GM23338 (cell line): ENCODE results near the gene SREK1IP1. TPM values are rescaled to one million over a fixed set of nuclear protein-coding genes. Genes with fewer than 3 reads are reported as not detected.

Experiments used
- ATAC-seq: fragments of 200-7000 bp; cut with Tn5 transposase; 3 replicates; pipeline ENCODE4 v1.9.1; 2020
- DNase-seq: peaks from one replicate; pipeline ENCODE4 v3.0.0-alpha.2; 2015; ENCODE audit warnings: low spot score
- H2AFZ ChIP-seq: fragments of 200-600 bp; sonication (generic); 2 replicates; pipeline ENCODE4 v1.8.0; 2016; ENCODE audit warnings: antibody characterized with exemption, mild to moderate bottlenecking, moderate library complexity
- H3F3A ChIP-seq: fragments of 200-600 bp; sonication (generic); replicated peaks from 2 replicates; pipeline ENCODE4 v1.8.0; 2017; ENCODE audit warnings: antibody characterized with exemption, mixed run types, low read depth
- H3K27ac ChIP-seq: fragments of 200-600 bp; sonication (generic); 2 replicates; pipeline ENCODE4 v1.6.1; 2016; ENCODE audit warnings: low read depth
- H3K27me3 ChIP-seq: fragments of 200-600 bp; sonication (generic); 2 replicates; pipeline ENCODE4 v1.8.0; 2016; ENCODE audit warnings: mild to moderate bottlenecking, mixed run types, moderate library complexity; ENCODE audit not compliant: insufficient read depth
- H3K36me3 ChIP-seq: fragments of 200-600 bp; sonication (generic); 2 replicates; pipeline ENCODE4 v1.8.0; 2016; ENCODE audit warnings: mild to moderate bottlenecking; ENCODE audit not compliant: insufficient read depth
- H3K4me1 ChIP-seq: fragments of 200-600 bp; sonication (generic); 2 replicates; pipeline ENCODE4 v1.8.0; 2016; ENCODE audit warnings: mild to moderate bottlenecking, moderate library complexity; ENCODE audit not compliant: insufficient read depth
- H3K4me2 ChIP-seq: fragments of 200-600 bp; sonication (generic); 2 replicates; pipeline ENCODE4 v1.7.1; 2017; ENCODE audit warnings: mixed run types
- H3K4me3 ChIP-seq: fragments of 200-600 bp; sonication (generic); 2 replicates; pipeline ENCODE4 v1.6.1; 2016; ENCODE audit warnings: mixed run types
- H3K79me2 ChIP-seq: fragments of 200-600 bp; sonication (generic); replicated peaks from 2 replicates; pipeline ENCODE4 v1.8.0; 2017; ENCODE audit warnings: mild to moderate bottlenecking; ENCODE audit not compliant: insufficient read depth
- H3K9me2 ChIP-seq: fragments of 200-600 bp; sonication (generic); 2 replicates; pipeline ENCODE4 v1.8.0; 2017; ENCODE audit not compliant: insufficient read depth
- H4K20me1 ChIP-seq: fragments of 200-600 bp; sonication (generic); replicated peaks from 2 replicates; pipeline ENCODE4 v1.8.0; 2017; ENCODE audit warnings: mild to moderate bottlenecking; ENCODE audit not compliant: insufficient read depth
- H3K27ac Mint-ChIP-seq: 2 replicates; pipeline ENCODE4 v1.8.0; 2020; ENCODE audit warnings: inconsistent platforms, mild to moderate bottlenecking, moderate library complexity, mixed read lengths
- H3K27me3 Mint-ChIP-seq: 3 replicates; pipeline ENCODE4 v1.8.0; 2022; ENCODE audit warnings: low read depth, mild to moderate bottlenecking, moderate library complexity, mixed read lengths, inconsistent platforms; ENCODE audit not compliant: insufficient read depth, poor library complexity
- H3K36me3 Mint-ChIP-seq: 3 replicates; pipeline ENCODE4 v1.8.0; 2021; ENCODE audit warnings: low read depth, mild to moderate bottlenecking, inconsistent platforms, moderate library complexity, mixed read lengths
- H3K4me1 Mint-ChIP-seq: 3 replicates; pipeline ENCODE4 v1.8.0; 2020; ENCODE audit warnings: mild to moderate bottlenecking, inconsistent platforms, mixed read lengths
- H3K4me3 Mint-ChIP-seq: 3 replicates; pipeline ENCODE4 v1.8.0; 2021; ENCODE audit warnings: moderate library complexity, mild to moderate bottlenecking, inconsistent platforms, mixed read lengths
- H3K9me3 Mint-ChIP-seq: 3 replicates; pipeline ENCODE4 v1.8.0; 2020; ENCODE audit warnings: moderate library complexity, mild to moderate bottlenecking, inconsistent platforms, mixed read lengths
- CREB1 ChIP-seq: fragments of 250-450 bp; sonication (Bioruptor Pico); IDR thresholded peaks from 2 replicates; pipeline ENCODE4 v1.5.0; 2020; ENCODE audit warnings: low read depth, mild to moderate bottlenecking, moderate library complexity
- EZH2 ChIP-seq: fragments of 200-600 bp; sonication (generic); IDR thresholded peaks from one replicate; pipeline ENCODE4 v1.8.0; 2017; ENCODE audit warnings: antibody characterized with exemption, mild to moderate bottlenecking, low read depth; ENCODE audit not compliant: unreplicated experiment
- EZH2phosphoT487 ChIP-seq: fragments of 200-600 bp; sonication (generic); IDR thresholded peaks from one replicate; pipeline ENCODE4 v1.8.1; 2018; ENCODE audit warnings: antibody characterized with exemption; ENCODE audit not compliant: unreplicated experiment
- JUNB ChIP-seq: IDR thresholded peaks from one replicate; pipeline ENCODE4 v1.6.1; 2016; ENCODE audit warnings: antibody characterized with exemption; ENCODE audit not compliant: unreplicated experiment
- NANOG ChIP-seq: IDR thresholded peaks from 2 replicates; pipeline ENCODE4 v1.6.1; 2016; ENCODE audit warnings: antibody characterized with exemption, borderline replicate concordance
- POLR2AphosphoS5 ChIP-seq: IDR thresholded peaks from 2 replicates; pipeline ENCODE4 v1.6.1; 2016; ENCODE audit warnings: antibody characterized with exemption, low read depth
- STAT1 ChIP-seq: IDR thresholded peaks from one replicate; pipeline ENCODE4 v1.6.1; 2016; ENCODE audit warnings: antibody characterized with exemption; ENCODE audit not compliant: unreplicated experiment
- ZNF114 ChIP-seq: fragments of 250-450 bp; sonication (Bioruptor Pico); IDR thresholded peaks from 2 replicates; pipeline ENCODE4 v1.5.0; 2020; ENCODE audit warnings: mild to moderate bottlenecking, moderate library complexity
- ZNF331 ChIP-seq: fragments of 250-450 bp; sonication (Bioruptor Pico); IDR thresholded peaks from 2 replicates; pipeline ENCODE4 v1.5.0; 2020; ENCODE audit warnings: low read depth, mild to moderate bottlenecking, moderate library complexity
- polyA plus RNA-seq: library from polyadenylated mRNA; unstranded; fragments of >200 nt; fragmentation: Nextera tagmentation; extraction: Ambion mirVana; gene quantifications from 2 replicates; pipeline ENCODE4 v1.2.1, GENCODE V29; 2016
- total RNA-seq: library from RNA; depleted of rRNA; stranded (reverse); fragments of >200 nt; shearing (Covaris generic); gene quantifications from 2 replicates; pipeline ENCODE4 v1.2.3, GENCODE V29; 2014
- TF ChIP-seq, protein P1 (sequence below): fragments of 250-450 bp; sonication (Bioruptor Pico); IDR thresholded peaks from 2 replicates; pipeline ENCODE4 v1.5.0; 2020; ENCODE audit warnings: mild to moderate bottlenecking, moderate library complexity
- TF ChIP-seq, protein P2 (sequence below), 2 experiments: fragments of 200-600 bp in 1 of 2; sonication (generic) in 1 of 2; conservative IDR thresholded peaks; 2 replicates each; pipeline versions ENCODE4 v1.5.1 to v1.6.1; 2016 to 2017; ENCODE audit warnings: antibody characterized with exemption in 2 of 2, low read depth in 2 of 2, mild to moderate bottlenecking in 2 of 2, moderate library complexity in 1 of 2
- TF ChIP-seq, protein P3 (sequence below): IDR thresholded peaks from 2 replicates; pipeline ENCODE4 v1.6.1; 2016; ENCODE audit warnings: antibody characterized with exemption
- TF ChIP-seq, protein P4 (sequence below): IDR thresholded peaks from one replicate; pipeline ENCODE4 v1.6.1; 2018; ENCODE audit warnings: antibody characterized with exemption; ENCODE audit not compliant: unreplicated experiment

Gene SREK1IP1
- total and polyA plus RNA-seq, 2 experiments from 2014 or later: 16.7 to 137 TPM

DNA sequence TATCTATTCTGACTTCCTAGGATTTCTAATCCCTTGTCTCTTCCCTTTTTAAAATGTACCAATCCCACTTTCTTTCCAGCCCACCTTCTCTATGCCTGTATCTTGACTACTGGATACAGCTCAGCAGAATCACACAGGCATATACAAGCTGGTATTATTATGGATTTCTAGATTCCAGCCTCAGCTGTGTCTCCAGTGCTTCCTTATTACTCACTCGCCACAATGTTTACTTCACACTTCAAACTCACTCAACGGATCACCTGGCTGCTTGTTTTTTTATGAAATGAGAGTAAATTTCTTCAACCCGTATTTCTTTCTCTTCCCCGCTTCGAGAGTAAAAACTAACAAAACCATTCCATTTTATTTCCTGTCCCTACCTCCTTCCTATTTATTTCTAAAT is 39.0 kb upstream of the SREK1IP1 start:
- no peaks in the 10 kb centered on the region for H3K9me3 Mint-ChIP-seq
- H3K27ac Mint-ChIP-seq: peak overlapping the region; percentile 45
- Histone ChIP-seq H3K36me3 (no peaks in the 10 kb centered on the region; the same call in 1 of the 2 replicates), H3K4me2 (no peak overlapping the region), H3K79me2 (no peaks in the 10 kb centered on the region), H4K20me1 (no peaks in the 10 kb centered on the region), H3K27me3 (no peaks in the 10 kb centered on the region), H3F3A (no peaks in the 10 kb centered on the region), H3K27ac (0 out of 2 replicates have a peak overlapping the region, but pooled peaks have one; percentile 4), H3K4me3 (no peak overlapping the region), H2AFZ (no peak overlapping the region), H3K4me1 (no peaks in the 10 kb centered on the region), H3K9me2 (no peaks in the 10 kb centered on the region)
- H3K4me1 Mint-ChIP-seq: no peaks in the 10 kb centered on the region; the same call in 2 of the 3 replicates
- ATAC-seq: no peak
- no peaks in the 10 kb centered on the region for H3K36me3 Mint-ChIP-seq
- TF ChIP-seq STAT1 (no peak), NANOG (no peak), EZH2phosphoT487 (no peak), POLR2AphosphoS5 (no peak), EZH2 (no peak), ZNF331 (CRISPR knock-in tag) (no peak), JUNB (no peak), ZNF114 (no peak), CREB1 (no peak)
- TF ChIP-seq, protein P1, sequence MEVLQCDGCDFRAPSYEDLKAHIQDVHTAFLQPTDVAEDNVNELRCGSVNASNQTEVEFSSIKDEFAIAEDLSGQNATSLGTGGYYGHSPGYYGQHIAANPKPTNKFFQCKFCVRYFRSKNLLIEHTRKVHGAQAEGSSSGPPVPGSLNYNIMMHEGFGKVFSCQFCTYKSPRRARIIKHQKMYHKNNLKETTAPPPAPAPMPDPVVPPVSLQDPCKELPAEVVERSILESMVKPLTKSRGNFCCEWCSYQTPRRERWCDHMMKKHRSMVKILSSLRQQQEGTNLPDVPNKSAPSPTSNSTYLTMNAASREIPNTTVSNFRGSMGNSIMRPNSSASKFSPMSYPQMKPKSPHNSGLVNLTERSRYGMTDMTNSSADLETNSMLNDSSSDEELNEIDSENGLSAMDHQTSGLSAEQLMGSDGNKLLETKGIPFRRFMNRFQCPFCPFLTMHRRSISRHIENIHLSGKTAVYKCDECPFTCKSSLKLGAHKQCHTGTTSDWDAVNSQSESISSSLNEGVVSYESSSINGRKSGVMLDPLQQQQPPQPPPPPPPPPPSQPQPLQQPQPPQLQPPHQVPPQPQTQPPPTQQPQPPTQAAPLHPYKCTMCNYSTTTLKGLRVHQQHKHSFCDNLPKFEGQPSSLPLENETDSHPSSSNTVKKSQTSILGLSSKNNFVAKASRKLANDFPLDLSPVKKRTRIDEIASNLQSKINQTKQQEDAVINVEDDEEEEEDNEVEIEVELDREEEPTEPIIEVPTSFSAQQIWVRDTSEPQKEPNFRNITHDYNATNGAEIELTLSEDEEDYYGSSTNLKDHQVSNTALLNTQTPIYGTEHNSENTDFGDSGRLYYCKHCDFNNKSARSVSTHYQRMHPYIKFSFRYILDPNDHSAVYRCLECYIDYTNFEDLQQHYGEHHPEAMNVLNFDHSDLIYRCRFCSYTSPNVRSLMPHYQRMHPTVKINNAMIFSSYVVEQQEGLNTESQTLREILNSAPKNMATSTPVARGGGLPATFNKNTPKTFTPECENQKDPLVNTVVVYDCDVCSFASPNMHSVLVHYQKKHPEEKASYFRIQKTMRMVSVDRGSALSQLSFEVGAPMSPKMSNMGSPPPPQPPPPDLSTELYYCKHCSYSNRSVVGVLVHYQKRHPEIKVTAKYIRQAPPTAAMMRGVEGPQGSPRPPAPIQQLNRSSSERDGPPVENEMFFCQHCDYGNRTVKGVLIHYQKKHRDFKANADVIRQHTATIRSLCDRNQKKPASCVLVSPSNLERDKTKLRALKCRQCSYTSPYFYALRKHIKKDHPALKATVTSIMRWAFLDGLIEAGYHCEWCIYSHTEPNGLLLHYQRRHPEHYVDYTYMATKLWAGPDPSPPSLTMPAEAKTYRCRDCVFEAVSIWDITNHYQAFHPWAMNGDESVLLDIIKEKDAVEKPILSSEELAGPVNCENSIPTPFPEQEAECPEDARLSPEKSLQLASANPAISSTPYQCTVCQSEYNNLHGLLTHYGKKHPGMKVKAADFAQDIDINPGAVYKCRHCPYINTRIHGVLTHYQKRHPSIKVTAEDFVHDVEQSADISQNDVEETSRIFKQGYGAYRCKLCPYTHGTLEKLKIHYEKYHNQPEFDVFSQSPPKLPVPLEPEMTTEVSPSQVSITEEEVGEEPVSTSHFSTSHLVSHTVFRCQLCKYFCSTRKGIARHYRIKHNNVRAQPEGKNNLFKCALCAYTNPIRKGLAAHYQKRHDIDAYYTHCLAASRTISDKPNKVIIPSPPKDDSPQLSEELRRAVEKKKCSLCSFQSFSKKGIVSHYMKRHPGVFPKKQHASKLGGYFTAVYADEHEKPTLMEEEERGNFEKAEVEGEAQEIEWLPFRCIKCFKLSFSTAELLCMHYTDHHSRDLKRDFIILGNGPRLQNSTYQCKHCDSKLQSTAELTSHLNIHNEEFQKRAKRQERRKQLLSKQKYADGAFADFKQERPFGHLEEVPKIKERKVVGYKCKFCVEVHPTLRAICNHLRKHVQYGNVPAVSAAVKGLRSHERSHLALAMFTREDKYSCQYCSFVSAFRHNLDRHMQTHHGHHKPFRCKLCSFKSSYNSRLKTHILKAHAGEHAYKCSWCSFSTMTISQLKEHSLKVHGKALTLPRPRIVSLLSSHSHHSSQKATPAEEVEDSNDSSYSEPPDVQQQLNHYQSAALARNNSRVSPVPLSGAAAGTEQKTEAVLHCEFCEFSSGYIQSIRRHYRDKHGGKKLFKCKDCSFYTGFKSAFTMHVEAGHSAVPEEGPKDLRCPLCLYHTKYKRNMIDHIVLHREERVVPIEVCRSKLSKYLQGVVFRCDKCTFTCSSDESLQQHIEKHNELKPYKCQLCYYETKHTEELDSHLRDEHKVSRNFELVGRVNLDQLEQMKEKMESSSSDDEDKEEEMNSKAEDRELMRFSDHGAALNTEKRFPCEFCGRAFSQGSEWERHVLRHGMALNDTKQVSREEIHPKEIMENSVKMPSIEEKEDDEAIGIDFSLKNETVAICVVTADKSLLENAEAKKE (CRISPR knock-in tag): no peak
- TF ChIP-seq, protein P2, sequence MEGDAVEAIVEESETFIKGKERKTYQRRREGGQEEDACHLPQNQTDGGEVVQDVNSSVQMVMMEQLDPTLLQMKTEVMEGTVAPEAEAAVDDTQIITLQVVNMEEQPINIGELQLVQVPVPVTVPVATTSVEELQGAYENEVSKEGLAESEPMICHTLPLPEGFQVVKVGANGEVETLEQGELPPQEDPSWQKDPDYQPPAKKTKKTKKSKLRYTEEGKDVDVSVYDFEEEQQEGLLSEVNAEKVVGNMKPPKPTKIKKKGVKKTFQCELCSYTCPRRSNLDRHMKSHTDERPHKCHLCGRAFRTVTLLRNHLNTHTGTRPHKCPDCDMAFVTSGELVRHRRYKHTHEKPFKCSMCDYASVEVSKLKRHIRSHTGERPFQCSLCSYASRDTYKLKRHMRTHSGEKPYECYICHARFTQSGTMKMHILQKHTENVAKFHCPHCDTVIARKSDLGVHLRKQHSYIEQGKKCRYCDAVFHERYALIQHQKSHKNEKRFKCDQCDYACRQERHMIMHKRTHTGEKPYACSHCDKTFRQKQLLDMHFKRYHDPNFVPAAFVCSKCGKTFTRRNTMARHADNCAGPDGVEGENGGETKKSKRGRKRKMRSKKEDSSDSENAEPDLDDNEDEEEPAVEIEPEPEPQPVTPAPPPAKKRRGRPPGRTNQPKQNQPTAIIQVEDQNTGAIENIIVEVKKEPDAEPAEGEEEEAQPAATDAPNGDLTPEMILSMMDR (conservative IDR thresholded peaks at IDR 0.05; ENCODE audit: low read depth in 2 of 2): no peak
- TF ChIP-seq, protein P3, sequence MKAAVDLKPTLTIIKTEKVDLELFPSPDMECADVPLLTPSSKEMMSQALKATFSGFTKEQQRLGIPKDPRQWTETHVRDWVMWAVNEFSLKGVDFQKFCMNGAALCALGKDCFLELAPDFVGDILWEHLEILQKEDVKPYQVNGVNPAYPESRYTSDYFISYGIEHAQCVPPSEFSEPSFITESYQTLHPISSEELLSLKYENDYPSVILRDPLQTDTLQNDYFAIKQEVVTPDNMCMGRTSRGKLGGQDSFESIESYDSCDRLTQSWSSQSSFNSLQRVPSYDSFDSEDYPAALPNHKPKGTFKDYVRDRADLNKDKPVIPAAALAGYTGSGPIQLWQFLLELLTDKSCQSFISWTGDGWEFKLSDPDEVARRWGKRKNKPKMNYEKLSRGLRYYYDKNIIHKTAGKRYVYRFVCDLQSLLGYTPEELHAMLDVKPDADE: no peak
- TF ChIP-seq, protein P4, sequence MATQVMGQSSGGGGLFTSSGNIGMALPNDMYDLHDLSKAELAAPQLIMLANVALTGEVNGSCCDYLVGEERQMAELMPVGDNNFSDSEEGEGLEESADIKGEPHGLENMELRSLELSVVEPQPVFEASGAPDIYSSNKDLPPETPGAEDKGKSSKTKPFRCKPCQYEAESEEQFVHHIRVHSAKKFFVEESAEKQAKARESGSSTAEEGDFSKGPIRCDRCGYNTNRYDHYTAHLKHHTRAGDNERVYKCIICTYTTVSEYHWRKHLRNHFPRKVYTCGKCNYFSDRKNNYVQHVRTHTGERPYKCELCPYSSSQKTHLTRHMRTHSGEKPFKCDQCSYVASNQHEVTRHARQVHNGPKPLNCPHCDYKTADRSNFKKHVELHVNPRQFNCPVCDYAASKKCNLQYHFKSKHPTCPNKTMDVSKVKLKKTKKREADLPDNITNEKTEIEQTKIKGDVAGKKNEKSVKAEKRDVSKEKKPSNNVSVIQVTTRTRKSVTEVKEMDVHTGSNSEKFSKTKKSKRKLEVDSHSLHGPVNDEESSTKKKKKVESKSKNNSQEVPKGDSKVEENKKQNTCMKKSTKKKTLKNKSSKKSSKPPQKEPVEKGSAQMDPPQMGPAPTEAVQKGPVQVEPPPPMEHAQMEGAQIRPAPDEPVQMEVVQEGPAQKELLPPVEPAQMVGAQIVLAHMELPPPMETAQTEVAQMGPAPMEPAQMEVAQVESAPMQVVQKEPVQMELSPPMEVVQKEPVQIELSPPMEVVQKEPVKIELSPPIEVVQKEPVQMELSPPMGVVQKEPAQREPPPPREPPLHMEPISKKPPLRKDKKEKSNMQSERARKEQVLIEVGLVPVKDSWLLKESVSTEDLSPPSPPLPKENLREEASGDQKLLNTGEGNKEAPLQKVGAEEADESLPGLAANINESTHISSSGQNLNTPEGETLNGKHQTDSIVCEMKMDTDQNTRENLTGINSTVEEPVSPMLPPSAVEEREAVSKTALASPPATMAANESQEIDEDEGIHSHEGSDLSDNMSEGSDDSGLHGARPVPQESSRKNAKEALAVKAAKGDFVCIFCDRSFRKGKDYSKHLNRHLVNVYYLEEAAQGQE: no peak
- H3K27me3 Mint-ChIP-seq: peaks cover 2% of the 10 kb centered on the region
- DNase-seq: no peak
- H3K4me3 Mint-ChIP-seq: no peak overlapping the region
